Measurements from ENCODE around the gene DCP1B.

DCP1B gene

DNA sequence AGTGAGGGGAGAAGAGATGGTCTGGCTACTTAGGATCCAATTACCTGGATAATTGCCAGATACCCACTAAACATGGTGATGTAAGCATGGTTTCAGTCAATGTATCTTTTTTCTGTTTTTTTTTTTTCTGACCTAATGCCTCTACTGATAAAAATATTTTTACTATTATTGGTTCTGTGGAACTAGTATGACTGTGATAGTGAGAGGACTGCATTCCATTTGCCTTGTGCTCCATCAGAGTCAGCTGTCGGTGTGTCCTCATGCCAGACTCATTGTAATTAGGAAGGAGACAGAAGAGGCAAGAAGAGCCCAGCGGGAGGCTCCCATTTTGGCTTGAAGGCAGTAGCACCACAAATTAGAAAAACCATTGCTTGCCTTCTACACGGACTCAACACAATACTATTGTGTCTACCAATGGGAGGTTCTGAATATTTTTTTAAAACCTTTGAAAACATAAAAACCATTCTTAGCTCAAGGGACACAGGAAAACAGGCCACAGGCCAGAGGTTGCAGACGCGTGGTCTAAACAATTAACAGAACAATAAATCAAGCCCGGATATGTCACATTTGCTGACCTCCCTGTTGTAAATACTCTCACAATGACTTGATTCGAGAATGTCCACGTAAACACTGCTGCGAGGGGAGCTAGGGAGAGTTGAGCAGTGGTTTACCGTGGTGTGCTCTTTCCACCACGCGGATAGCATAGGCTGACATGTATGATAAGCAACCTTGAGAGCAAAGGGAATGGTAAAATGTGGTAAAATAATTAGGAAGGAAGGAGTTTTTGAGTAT, 13.5 kb upstream of the DCP1B start:
- no peak for DNase-seq (ENCODE audit: low read depth in 2 of 2)

GRCh38 chr12:2016862-2017545, 12.7 kb upstream of the DCP1B start:
- no peak for DNase-seq (ENCODE audit: low read depth in 2 of 2)

DNA sequence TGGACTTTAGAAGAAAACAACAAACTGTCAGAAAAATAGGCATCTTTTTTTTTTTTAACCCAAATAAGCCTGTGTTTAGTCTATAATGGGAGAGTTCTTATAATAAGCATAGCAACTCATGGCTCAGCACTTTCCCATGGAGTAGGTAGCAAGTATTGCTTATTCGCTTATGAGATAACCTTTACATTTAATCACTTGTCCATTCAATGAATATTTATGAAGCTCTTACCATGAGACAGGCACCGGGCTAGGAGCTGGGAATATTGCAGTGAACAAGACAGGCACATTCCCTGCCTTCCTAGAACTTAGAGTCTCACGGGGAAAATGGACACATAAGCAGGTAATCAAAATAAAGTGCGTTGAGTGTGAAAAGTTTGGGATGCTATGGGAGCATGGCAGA, 10.0 kb upstream of the DCP1B start:
- no peak for DNase-seq (ENCODE audit: low read depth in 2 of 2)

GRCh38 chr12:2013527-2014223, 9.4 kb upstream of the DCP1B start:
- DNase-seq (ENCODE audit: low read depth in 2 of 2), result no peak

GRCh38 chr12:2013086-2013485, 8.8 kb upstream of the DCP1B start:
- DNase-seq (ENCODE audit: low read depth in 2 of 2), result no peak

DNA sequence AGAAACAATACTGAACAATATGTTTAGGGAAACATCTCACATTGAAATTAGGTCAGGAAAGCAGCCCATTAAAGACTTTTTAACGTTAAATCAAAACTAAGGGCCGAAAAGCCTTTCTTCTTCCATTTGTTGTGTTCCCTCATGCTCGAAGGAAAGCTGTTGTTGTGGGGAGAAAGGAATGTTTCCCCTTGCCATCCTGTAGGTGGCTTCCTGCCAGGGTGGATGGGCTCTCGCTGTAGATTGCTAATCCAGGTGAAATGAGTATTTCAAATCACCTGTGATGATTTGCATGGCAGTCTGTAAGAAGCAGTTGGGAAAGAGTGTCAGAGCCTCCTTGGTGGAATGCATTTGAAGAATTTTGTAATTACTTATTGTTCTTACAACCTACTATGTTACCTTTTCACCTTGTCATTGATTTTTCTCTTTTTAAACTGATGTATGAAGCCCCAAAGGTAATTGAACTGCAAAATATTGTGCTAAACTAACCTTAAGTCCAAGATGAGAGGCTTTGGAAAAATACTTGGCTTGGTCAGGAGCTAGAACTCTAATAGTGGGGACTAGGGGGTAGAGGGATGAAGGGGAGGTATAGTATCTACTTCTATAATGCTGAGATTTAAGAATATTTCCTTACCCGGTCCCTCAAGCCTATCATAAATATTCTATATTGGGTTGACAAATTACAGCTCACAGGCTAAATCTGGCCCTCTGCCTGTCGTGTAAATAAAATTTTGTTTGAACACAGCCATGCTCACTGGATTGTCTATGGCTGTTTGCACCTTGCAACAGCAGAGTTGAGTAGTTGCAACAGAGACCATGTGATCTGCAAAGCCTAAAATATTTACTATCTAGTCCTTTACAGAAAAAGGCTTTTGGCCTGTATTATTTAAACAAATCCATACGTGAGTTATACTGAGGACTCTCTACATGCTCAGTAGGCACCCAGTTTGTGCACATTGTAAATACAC, 7.7 kb upstream of the DCP1B start:
- DNase-seq (ENCODE audit: low read depth in 2 of 2), result no peak

DNA sequence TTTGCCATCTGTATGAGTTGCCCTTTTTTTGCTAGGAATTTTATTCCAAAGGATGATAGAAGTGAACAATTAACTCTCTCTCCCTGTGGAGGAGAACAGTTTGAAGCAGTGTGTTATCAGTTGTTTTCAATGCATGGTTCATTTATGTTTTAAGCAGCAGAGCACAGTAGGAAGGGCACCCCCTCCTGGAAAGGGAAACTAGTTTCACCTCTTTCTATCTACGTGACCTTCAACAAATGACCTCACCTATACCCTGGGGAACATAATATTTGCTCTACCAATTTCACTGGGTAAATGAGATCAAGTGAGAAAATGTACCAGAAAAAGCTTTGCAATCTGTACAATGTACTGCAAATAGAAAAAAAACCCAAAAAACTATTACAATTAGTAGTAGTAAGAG, 5.4 kb upstream of the DCP1B start:
- DNase-seq (ENCODE audit: low read depth in 2 of 2), result no peak

DNA sequence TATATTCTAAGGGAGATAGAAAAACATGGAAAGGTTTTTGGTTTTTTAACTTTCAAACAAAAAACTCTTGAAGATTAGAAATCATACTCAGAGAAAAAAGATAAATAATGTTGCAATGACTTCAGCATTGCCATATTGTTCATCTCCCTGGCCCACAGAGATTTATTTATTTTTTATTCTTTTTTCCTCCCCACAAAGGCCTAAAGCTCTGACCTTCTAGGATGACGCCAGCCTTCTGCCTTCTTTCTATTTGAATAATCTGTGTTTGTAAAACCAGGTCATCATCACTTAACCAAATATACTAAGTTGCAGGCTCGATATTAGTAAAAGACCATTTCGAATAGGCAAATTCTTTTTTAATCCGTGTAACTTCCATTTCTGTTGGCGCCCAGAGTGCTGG, 4.4 kb upstream of the DCP1B start:
- DNase-seq (ENCODE audit: low read depth in 2 of 2), result no peak

DNA sequence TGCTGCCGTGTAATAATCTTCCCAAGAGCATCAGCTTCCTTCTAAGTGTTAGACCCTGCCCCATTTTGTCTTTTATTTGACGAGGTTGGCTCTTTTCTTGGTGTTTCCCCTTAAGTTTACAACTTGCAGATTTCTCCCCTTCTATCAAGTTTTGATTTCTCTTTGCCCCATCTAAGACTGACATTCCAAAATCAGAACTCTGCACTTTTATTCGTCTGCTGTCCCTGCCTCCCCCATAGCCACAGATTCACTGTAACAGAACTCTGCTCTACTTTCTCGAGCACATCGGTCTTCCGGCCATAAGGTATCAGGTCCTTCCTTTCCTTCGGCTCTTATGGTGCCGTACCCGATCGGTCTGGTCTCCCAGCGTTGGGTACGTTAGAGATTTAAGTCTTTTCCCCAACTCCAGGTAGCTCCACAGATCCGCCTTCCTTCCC, 563 bp downstream of the DCP1B start:
- no peak for DNase-seq (ENCODE audit: low read depth in 2 of 2)

DNA sequence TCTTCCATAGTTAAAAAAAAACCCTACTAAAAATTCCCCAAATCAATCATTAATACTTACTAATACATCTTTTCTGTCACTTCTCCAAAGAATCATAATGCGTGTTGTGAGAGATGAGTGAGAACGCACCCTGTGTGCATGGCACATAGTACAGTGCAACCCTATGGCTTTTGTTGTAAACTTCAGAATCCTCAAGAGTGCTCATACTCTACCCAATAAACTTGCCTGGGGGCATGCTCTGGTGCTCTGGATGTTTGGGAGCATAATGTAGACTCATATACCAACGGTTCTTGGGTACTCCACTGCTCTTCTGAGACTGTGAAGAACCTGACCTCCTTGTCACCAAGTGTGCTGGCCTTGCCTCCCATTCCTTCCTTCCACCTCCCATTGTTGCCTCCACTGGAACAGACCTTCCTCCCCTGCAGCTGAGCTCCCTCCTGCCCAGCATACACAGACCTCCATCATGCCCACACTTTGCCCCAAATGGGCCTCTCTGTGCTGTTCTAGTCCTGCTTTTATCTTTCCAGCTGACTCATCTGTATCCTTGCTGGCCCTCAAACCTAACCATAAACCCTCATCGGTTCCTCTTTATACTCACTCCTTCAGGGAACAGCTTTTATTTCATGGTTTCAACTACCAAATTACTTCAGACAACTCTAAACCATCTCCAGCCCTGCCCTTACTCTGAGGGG, 8.9 kb downstream of the DCP1B start:
- no peak for DNase-seq (ENCODE audit: low read depth in 2 of 2)

DNA sequence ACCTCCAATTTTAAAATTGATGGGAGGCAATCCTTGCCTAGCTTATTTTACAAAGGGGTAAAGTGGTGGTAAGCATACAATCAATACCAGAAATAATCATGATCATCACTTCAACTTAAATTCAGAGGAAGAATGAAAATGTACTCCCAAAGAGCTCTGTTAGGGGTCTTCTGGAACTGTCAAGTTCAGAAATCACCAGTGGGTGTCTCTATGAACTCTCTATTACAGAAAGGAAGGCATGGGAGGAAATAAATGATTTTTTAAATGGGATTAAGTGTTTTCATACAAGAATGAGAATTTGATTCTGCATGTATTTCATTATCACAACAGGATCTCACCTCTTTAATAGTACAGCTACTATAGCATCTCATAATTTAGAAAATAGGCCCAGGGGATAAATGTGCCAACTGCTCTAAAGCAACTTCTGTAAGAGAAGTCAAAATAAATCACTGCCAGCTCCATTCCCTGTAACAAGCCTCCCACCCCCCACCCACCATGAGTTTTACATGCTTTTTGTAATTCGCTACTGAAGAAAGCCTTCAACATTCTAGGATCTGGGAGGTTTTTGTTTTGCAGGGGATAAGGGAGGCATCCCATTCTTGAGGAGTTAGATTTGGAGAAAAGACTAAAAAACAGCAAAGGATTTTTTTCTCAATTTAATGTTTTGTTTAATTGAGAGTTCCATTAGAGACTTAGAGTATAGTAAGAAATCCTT, 9.7 kb downstream of the DCP1B start:
- no peak for DNase-seq (ENCODE audit: low read depth in 2 of 2)

GRCh38 chr12:1993871-1994371, 10.3 kb downstream of the DCP1B start:
- no peak for DNase-seq (ENCODE audit: low read depth in 2 of 2)

- no peak for DNase-seq (ENCODE audit: low read depth in 2 of 2)
These were observed 10.9 kb downstream of the DCP1B start for GRCh38 chr12:1993341-1993740.

GRCh38 chr12:1992732-1993131, 11.5 kb downstream of the DCP1B start:
- no peak for DNase-seq (ENCODE audit: low read depth in 2 of 2)

DNA sequence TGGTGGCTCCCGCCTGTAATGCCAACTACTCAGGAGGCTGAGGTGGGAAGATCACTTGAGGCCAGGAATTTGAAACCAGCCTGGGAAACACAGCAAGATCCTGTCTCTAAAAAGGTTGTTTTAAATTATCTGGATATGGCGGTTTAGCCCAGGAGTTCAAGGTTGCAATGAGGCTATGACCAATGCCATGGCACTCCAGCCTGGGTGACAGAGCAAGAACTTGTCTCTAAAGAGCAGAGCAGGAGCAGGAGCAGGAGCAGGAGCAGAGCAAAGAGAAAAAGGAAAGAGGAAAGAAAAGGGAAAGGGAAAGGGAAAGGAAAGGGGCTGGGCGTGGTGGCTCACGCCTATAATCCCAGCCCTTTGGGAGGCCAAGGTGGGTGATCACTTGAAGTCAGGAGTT, 15.1 kb downstream of the DCP1B start:
- no peak for DNase-seq (ENCODE audit: low read depth in 2 of 2)

GRCh38 chr12:1984759-1985158, 19.5 kb downstream of the DCP1B start:
- no peak for DNase-seq (ENCODE audit: low read depth in 2 of 2)

DNA sequence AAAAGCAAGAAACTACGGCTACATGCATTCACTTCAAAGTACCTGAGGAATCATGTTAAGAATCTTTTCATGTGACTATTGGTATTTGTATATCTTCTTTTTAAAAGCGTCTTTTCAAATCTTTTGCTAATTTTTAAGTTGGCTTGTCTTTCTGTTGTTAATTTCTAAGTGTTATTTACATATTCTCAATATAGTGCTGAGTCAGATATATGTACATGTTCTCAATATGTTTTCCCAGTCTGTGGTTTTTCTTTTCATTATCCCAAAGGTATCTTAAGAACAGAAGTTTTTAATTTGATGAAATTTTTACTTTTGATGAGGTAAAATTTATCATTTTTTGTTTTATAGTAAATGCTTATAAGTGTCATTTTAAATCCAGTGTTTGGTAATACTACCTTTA, 24.0 kb downstream of the DCP1B start:
- no peak for DNase-seq (ENCODE audit: low read depth in 2 of 2)

GRCh38 chr12:1978078-1978862, 26.0 kb downstream of the DCP1B start:
- no peak for DNase-seq (ENCODE audit: low read depth in 2 of 2)

GRCh38 chr12:1977588-1977987, 26.7 kb downstream of the DCP1B start:
- DNase-seq (ENCODE audit: low read depth in 2 of 2), result no peak
